ENCODE measurements around the gene IL37. TPM values are rescaled to one million over a fixed set of nuclear protein-coding genes. Genes with fewer than 3 reads are reported as not detected.
A peak's percentile ranks its signal among the peaks of the same experiment; 100 is the strongest.
"Not testable (repeated sequence)": the region's sequence is repeated elsewhere in the genome, so short reads cannot be mapped to it uniquely, and the experiment has no call there.

The IL37 gene
- total RNA-seq, 2 experiments from 2014 or later = not detected

- intact Hi-C loops (cut with micrococcal nuclease) = no loop called here
- Mint-ChIP-seq H3K9me3 (no peaks in the 10 kb centered on the region), H3K27ac (no peak overlapping the region), H3K36me3 (ENCODE audit: low read depth) (no peaks in the 10 kb centered on the region), H3K4me1 (ENCODE audit: low read depth) (no peaks in the 10 kb centered on the region), H3K27me3 (ENCODE audit: low read depth) (no peaks in the 10 kb centered on the region), H3K4me3 (no peak overlapping the region)
- CTCF ChIA-PET = no interaction called here
- no peak for DNase-seq
Observed at GRCh38 chr2:112933261-112933660, 22.3 kb downstream of the IL37 start.

GRCh38 chr2:112934117-112934516, 23.2 kb downstream of the IL37 start:
- H3K27me3 Mint-ChIP-seq (ENCODE audit: low read depth); H3K4me3 Mint-ChIP-seq; H3K36me3 Mint-ChIP-seq (ENCODE audit: low read depth); intact Hi-C loops (cut with micrococcal nuclease); H3K27ac Mint-ChIP-seq; DNase-seq; CTCF ChIA-PET; H3K4me1 Mint-ChIP-seq (ENCODE audit: low read depth); H3K9me3 Mint-ChIP-seq: not testable (repeated sequence)

- no peak overlapping the region for H3K27ac Mint-ChIP-seq
- no peaks in the 10 kb centered on the region for H3K36me3 Mint-ChIP-seq (ENCODE audit: low read depth)
- intact Hi-C loops (cut with micrococcal nuclease) = no loop called here
Observed at GRCh38 chr2:112936927-112937232, 25.9 kb downstream of the IL37 start.

GRCh38 chr2:112938904-112939303, 27.9 kb downstream of the IL37 start:
- H3K27me3 Mint-ChIP-seq (ENCODE audit: low read depth) = no peaks in the 10 kb centered on the region
- H3K36me3 Mint-ChIP-seq (ENCODE audit: low read depth) = no peaks in the 10 kb centered on the region
- H3K27ac Mint-ChIP-seq = no peak overlapping the region
- no peaks in the 10 kb centered on the region for H3K4me1 Mint-ChIP-seq (ENCODE audit: low read depth)
- intact Hi-C loops (cut with micrococcal nuclease) = no loop called here
- H3K9me3 Mint-ChIP-seq = no peaks in the 10 kb centered on the region
- no peak overlapping the region for H3K4me3 Mint-ChIP-seq
- DNase-seq = no peak
- CTCF ChIA-PET = no interaction called here

More at GRCh38 chr2:112936927-112937232, 25.9 kb downstream of the IL37 start:
- Mint-ChIP-seq H3K4me3 (no peak overlapping the region), H3K4me1 (ENCODE audit: low read depth) (no peaks in the 10 kb centered on the region), H3K9me3 (no peaks in the 10 kb centered on the region), H3K27me3 (ENCODE audit: low read depth) (no peaks in the 10 kb centered on the region)
- CTCF ChIA-PET = no interaction called here
- no peak for DNase-seq

GRCh38 chr2:112939425-112939824, 28.5 kb downstream of the IL37 start:
- H3K9me3 Mint-ChIP-seq = no peaks in the 10 kb centered on the region
- no peak overlapping the region for H3K4me3 Mint-ChIP-seq
- intact Hi-C loops (cut with micrococcal nuclease) = no loop called here
- H3K27me3 Mint-ChIP-seq (ENCODE audit: low read depth) = no peaks in the 10 kb centered on the region
- H3K4me1 Mint-ChIP-seq (ENCODE audit: low read depth) = no peaks in the 10 kb centered on the region
- CTCF ChIA-PET = interaction anchor here (0.7 to 3.1 kb wide), 2 partner anchors 9 to 101 kb away, joined by 3 to 12 read pairs; no protein-coding TSS in a partner anchor
- no peaks in the 10 kb centered on the region for H3K36me3 Mint-ChIP-seq (ENCODE audit: low read depth)
- H3K27ac Mint-ChIP-seq = no peak overlapping the region
- DNase-seq = no peak

- intact Hi-C loops (cut with micrococcal nuclease) = loop anchor here (1.0 to 10.0 kb wide), 3 partner anchors 54 to 336 kb away; no protein-coding TSS in a partner anchor
- Mint-ChIP-seq H3K4me1 (ENCODE audit: low read depth) (no peaks in the 10 kb centered on the region), H3K4me3 (no peak overlapping the region), H3K27ac (no peak overlapping the region), H3K9me3 (no peaks in the 10 kb centered on the region), H3K36me3 (ENCODE audit: low read depth) (no peaks in the 10 kb centered on the region), H3K27me3 (ENCODE audit: low read depth) (no peaks in the 10 kb centered on the region)
- CTCF ChIA-PET = interaction anchor here (0.6 to 3.8 kb wide), 37 partner anchors 10 to 460 kb away, joined by 3 to 72 read pairs (median 4); partner anchors contain the start of gene IL1A
- no peak for DNase-seq
Observed at GRCh38 chr2:112940859-112941625, 30.1 kb downstream of the IL37 start.

- no peaks in the 10 kb centered on the region for H3K4me1 Mint-ChIP-seq (ENCODE audit: low read depth)
- CTCF ChIA-PET = interaction anchor here (0.6 to 3.8 kb wide), 39 partner anchors 10 to 461 kb away, joined by 3 to 72 read pairs (median 4); partner anchors contain the start of gene IL1A
- peak; percentile 88 for DNase-seq
- intact Hi-C loops (cut with micrococcal nuclease) = loop anchor here (1.0 to 10.0 kb wide), 3 partner anchors 55 to 337 kb away; no protein-coding TSS in a partner anchor
- H3K27ac Mint-ChIP-seq = no peak overlapping the region
- H3K27me3 Mint-ChIP-seq (ENCODE audit: low read depth) = no peaks in the 10 kb centered on the region
- no peaks in the 10 kb centered on the region for H3K36me3 Mint-ChIP-seq (ENCODE audit: low read depth)
- H3K4me3 Mint-ChIP-seq = no peak overlapping the region
- no peaks in the 10 kb centered on the region for H3K9me3 Mint-ChIP-seq
Observed at GRCh38 chr2:112941753-112942653, 31.0 kb downstream of the IL37 start.

- H3K9me3 Mint-ChIP-seq = no peaks in the 10 kb centered on the region
- CTCF ChIA-PET = interaction anchor here (0.5 to 3.8 kb wide), 18 partner anchors 12 to 408 kb away, joined by 3 to 72 read pairs (median 6); partner anchors contain the start of gene IL1A
- intact Hi-C loops (cut with micrococcal nuclease) = loop anchor here (5.0 to 10.0 kb wide), 2 partner anchors 55 to 338 kb away; no protein-coding TSS in a partner anchor
- no peaks in the 10 kb centered on the region for H3K27me3 Mint-ChIP-seq (ENCODE audit: low read depth)
- H3K4me3 Mint-ChIP-seq = no peak overlapping the region
- H3K4me1 Mint-ChIP-seq (ENCODE audit: low read depth) = no peaks in the 10 kb centered on the region
- no peak for DNase-seq
- H3K27ac Mint-ChIP-seq = no peak overlapping the region
- H3K36me3 Mint-ChIP-seq (ENCODE audit: low read depth) = no peaks in the 10 kb centered on the region
Observed at GRCh38 chr2:112942654-112943002, 31.7 kb downstream of the IL37 start.

GRCh38 chr2:112944971-112945370, 34.0 kb downstream of the IL37 start:
- no peaks in the 10 kb centered on the region for H3K27me3 Mint-ChIP-seq (ENCODE audit: low read depth)
- no peak for DNase-seq
- H3K4me3 Mint-ChIP-seq = no peak overlapping the region
- CTCF ChIA-PET = interaction anchor here (0.8 to 1.1 kb wide), 2 partner anchors 14 to 193 kb away, joined by 3 read pairs; no protein-coding TSS in a partner anchor
- no peaks in the 10 kb centered on the region for H3K4me1 Mint-ChIP-seq (ENCODE audit: low read depth)
- no peaks in the 10 kb centered on the region for H3K9me3 Mint-ChIP-seq
- H3K27ac Mint-ChIP-seq = no peak overlapping the region
- intact Hi-C loops (cut with micrococcal nuclease) = loop anchor here (5.0 to 10.0 kb wide), 2 partner anchors 58 to 340 kb away; no protein-coding TSS in a partner anchor
- no peaks in the 10 kb centered on the region for H3K36me3 Mint-ChIP-seq (ENCODE audit: low read depth)

- CTCF ChIA-PET = interaction anchor here (0.7 to 1.4 kb wide), 2 partner anchors 13 to 206 kb away, joined by 4 to 8 read pairs; no protein-coding TSS in a partner anchor
- intact Hi-C loops (cut with micrococcal nuclease) = loop anchor here (10.0 kb wide), 1 partner anchor 341 kb away; no protein-coding TSS in a partner anchor
- no peaks in the 10 kb centered on the region for H3K27me3 Mint-ChIP-seq (ENCODE audit: low read depth)
- no peaks in the 10 kb centered on the region for H3K4me1 Mint-ChIP-seq (ENCODE audit: low read depth)
- no peak overlapping the region for H3K27ac Mint-ChIP-seq
- H3K4me3 Mint-ChIP-seq = no peak overlapping the region
- H3K36me3 Mint-ChIP-seq (ENCODE audit: low read depth) = no peaks in the 10 kb centered on the region
- H3K9me3 Mint-ChIP-seq = no peaks in the 10 kb centered on the region
- no peak for DNase-seq
Observed at GRCh38 chr2:112946086-112946485, 35.1 kb downstream of the IL37 start.

GRCh38 chr2:112947374-112947773, 36.4 kb downstream of the IL37 start:
- Mint-ChIP-seq H3K27me3 (ENCODE audit: low read depth) (no peaks in the 10 kb centered on the region), H3K27ac (no peak overlapping the region), H3K4me1 (ENCODE audit: low read depth) (no peaks in the 10 kb centered on the region), H3K9me3 (no peaks in the 10 kb centered on the region), H3K4me3 (no peak overlapping the region), H3K36me3 (ENCODE audit: low read depth) (no peaks in the 10 kb centered on the region)
- CTCF ChIA-PET = interaction anchor here (0.6 to 1.4 kb wide), 3 partner anchors 12 to 234 kb away, joined by 3 to 8 read pairs (median 3); no protein-coding TSS in a partner anchor
- no peak for DNase-seq
- intact Hi-C loops (cut with micrococcal nuclease) = loop anchor here (10.0 kb wide), 1 partner anchor 343 kb away; no protein-coding TSS in a partner anchor

- H3K9me3 Mint-ChIP-seq = no peaks in the 10 kb centered on the region
- no peak for DNase-seq
- no peak overlapping the region for H3K27ac Mint-ChIP-seq
- H3K4me3 Mint-ChIP-seq = no peak overlapping the region
- no peaks in the 10 kb centered on the region for H3K36me3 Mint-ChIP-seq (ENCODE audit: low read depth)
- no peaks in the 10 kb centered on the region for H3K27me3 Mint-ChIP-seq (ENCODE audit: low read depth)
- CTCF ChIA-PET = no interaction called here
- intact Hi-C loops (cut with micrococcal nuclease) = loop anchor here (10.0 kb wide), 1 partner anchor 345 kb away; no protein-coding TSS in a partner anchor
- H3K4me1 Mint-ChIP-seq (ENCODE audit: low read depth) = no peaks in the 10 kb centered on the region
Observed at GRCh38 chr2:112949456-112949855, 38.5 kb downstream of the IL37 start.
